C4-2B (cell line): ENCODE results near the gene CCDC69.

Source experiments
- CTCF ChIP-seq: fragments of 450-650 bp; conservative IDR thresholded peaks from 2 replicates; pipeline ENCODE4 v1.5.1; 2017; ENCODE audit warnings: mild to moderate bottlenecking
- ZFX ChIP-seq: fragments of 450-650 bp; IDR thresholded peaks from 2 replicates; pipeline ENCODE4 v1.6.1; 2017

GRCh38 chr5:151140686-151141459, 83.0 kb downstream of the CCDC69 start:
- TF ChIP-seq CTCF (no peak), ZFX (no peak)
